K562 (cell line): Measurements from ENCODE around the gene DBF4B. TPM values are rescaled to one million over a fixed set of nuclear protein-coding genes. Genes with fewer than 3 reads are reported as not detected.

Source experiments
- CHD7 ChIP-seq: fragments of 200-600 bp; sonication (generic); IDR thresholded peaks from one replicate; pipeline ENCODE4 v1.6.1; 2012; ENCODE audit warnings: mild to moderate bottlenecking, low read depth, low read length, inconsistent platforms
- HDAC1 ChIP-seq, 2 experiments: fragments of 450-650 bp; IDR thresholded peaks; 2 replicates each; pipeline ENCODE4 v1.6.1; 2016 to 2017; ENCODE audit warnings: inconsistent platforms in 1 of 2, mild to moderate bottlenecking in 1 of 2, moderate library complexity in 1 of 2
- HLTF ChIP-seq: fragments of 450-650 bp; IDR thresholded peaks from 2 replicates; pipeline ENCODE4 v1.6.1; 2016
- KLF10 ChIP-seq: fragments of 250-450 bp; sonication (Bioruptor Pico); IDR thresholded peaks from 2 replicates; pipeline ENCODE4 v1.6.1; 2021; ENCODE audit warnings: matching md5 sums
- POLR2A ChIP-seq: fragments of 450-650 bp; conservative IDR thresholded peaks from 2 replicates; pipeline ENCODE4 v1.6.1; 2016
- ZNF318 ChIP-seq, 2 experiments: fragments of 450-650 bp; IDR thresholded peaks; 2 replicates each; pipeline ENCODE4 v1.6.1; 2016; ENCODE audit warnings: mild to moderate bottlenecking in 2 of 2, borderline replicate concordance in 1 of 2, low read depth in 1 of 2, moderate library complexity in 1 of 2
- ZNF354B ChIP-seq: fragments of 250-450 bp; sonication (Bioruptor Pico); IDR thresholded peaks from 2 replicates; pipeline ENCODE4 v1.4.0; 2020
- ZNF431 ChIP-seq: sonication (generic); formaldehyde crosslinking; IDR thresholded peaks from 2 replicates; pipeline ENCODE4 v1.8.0; 2022; ENCODE audit warnings: mild to moderate bottlenecking, missing genetic modification reagents
- polyA plus RNA-seq, 8 experiments: library from polyadenylated mRNA; depleted of rRNA in 4 of 8; stranded (reverse) in 5 of 8; unstranded in 3 of 8; fragments of >200 nt; fragmentation: Nextera tagmentation in 2 of 8; fragmentation: Illumina TruSeq in 1 of 8; extraction: Ambion mirVana in 2 of 8; extraction: Trizol in 1 of 8; gene quantifications; 2 replicates each; pipeline versions ENCODE4 v1.2.1 to v1.2.3, GENCODE V29; 2011 to 2014; ENCODE audit warnings: inconsistent platforms in 1 of 8, missing spikeins in 1 of 8
- total RNA-seq, 7 experiments: library from RNA; depleted of rRNA in 6 of 7; stranded (reverse); fragments of >200 nt in 6 of 7; fragmentation: Illumina TruSeq in 2 of 7; extraction: Trizol in 2 of 7; gene quantifications; 2 replicates each; pipeline versions ENCODE4 v1.2.1 to v1.2.3, GENCODE V29; 2011 to 2021; ENCODE audit warnings: low replicate concordance in 1 of 7

Gene DBF4B
- total and polyA plus RNA-seq, 9 of the 15 experiments (the other 6 are each of a cell fraction or from before 2014, with no cell fraction given): 2.5 to 26.9 (median 14.6) TPM

- TF ChIP-seq ZNF318 (IDR thresholded peaks at IDR 0.05; ENCODE audit: borderline replicate concordance in 1 of 2, low read depth in 1 of 2) (peak in 1 of 2 experiments; percentile 63; a peak in 1 of 4 replicates), ZNF354B (CRISPR knock-in tag) (no peak), ZNF431 (CRISPR knock-in tag) (0 out of 2 replicates have a peak, but pooled peaks have one; percentile 32), HDAC1 (IDR thresholded peaks at IDR 0.05) (peak in 1 of 2 experiments; percentile 58; a peak in 1 of 4 replicates), KLF10 (no peak), HLTF (no peak), CHD7 (peak; percentile 27), POLR2A (peak; percentile 92)
Observed at GRCh38 chr17:44689477-44690217, 18.8 kb upstream of the DBF4B start, which contains the start of gene CCDC43 (continued).
